HEK293T (cell line): ENCODE measurements around the gene TEDDM1.

Experiments used
- ARNT ChIP-seq: fragments of 450-650 bp; IDR thresholded peaks from 2 replicates; pipeline ENCODE4 v1.6.1; 2017; ENCODE audit warnings: mild to moderate bottlenecking
- BHLHE40 ChIP-seq: fragments of 450-650 bp; IDR thresholded peaks from 2 replicates; pipeline ENCODE4 v1.6.1; 2016; ENCODE audit warnings: mild to moderate bottlenecking, moderate library complexity, borderline replicate concordance
- ELF4 ChIP-seq: fragments of 450-650 bp; IDR thresholded peaks from 2 replicates; pipeline ENCODE4 v1.6.1; 2017; ENCODE audit warnings: antibody characterized with exemption
- HDGF ChIP-seq: fragments of 450-650 bp; IDR thresholded peaks from 2 replicates; pipeline ENCODE4 v1.6.1; 2017; ENCODE audit warnings: antibody characterized with exemption, borderline replicate concordance
- L3MBTL2 ChIP-seq: fragments of 450-650 bp; conservative IDR thresholded peaks from 2 replicates; pipeline ENCODE4 v1.6.1; 2016; ENCODE audit warnings: mild to moderate bottlenecking
- SP1 ChIP-seq: fragments of 450-650 bp; IDR thresholded peaks from 2 replicates; pipeline ENCODE4 v1.6.1; 2017
- SUZ12 ChIP-seq: fragments of 450-650 bp; IDR thresholded peaks from 2 replicates; pipeline ENCODE4 v1.6.1; 2016; ENCODE audit warnings: mild to moderate bottlenecking
- TARDBP ChIP-seq: fragments of 450-650 bp; IDR thresholded peaks from 2 replicates; pipeline ENCODE4 v1.6.1; 2016
- ZNF384 ChIP-seq: fragments of 450-650 bp; IDR thresholded peaks from 2 replicates; pipeline ENCODE4 v1.6.1; 2016
- TF ChIP-seq, protein P1 (sequence below): fragments of 450-650 bp; IDR thresholded peaks from 2 replicates; pipeline ENCODE4 v1.6.1; 2016

DNA sequence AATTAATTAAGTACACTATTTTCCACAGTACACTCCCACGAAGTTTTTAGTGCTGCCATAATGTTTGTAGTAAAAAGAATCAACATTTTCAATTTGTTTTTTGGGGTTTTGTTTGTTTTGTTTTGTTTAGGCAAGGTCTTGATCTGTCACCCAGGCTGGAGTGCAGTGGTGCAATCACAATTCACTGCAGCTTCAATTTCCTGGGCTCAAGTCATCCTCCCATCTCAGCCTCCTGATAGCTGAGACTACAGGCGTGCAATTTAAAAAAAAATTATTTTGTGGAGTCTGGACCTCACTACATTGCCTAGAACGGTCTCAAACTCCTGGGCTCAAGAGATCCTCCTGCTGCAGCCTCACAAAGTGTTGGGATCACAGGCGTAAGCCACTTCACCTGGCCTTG is 20.3 kb downstream of the TEDDM1 start:
- TF ChIP-seq SP1 = no peak
- TF ChIP-seq, protein P1, sequence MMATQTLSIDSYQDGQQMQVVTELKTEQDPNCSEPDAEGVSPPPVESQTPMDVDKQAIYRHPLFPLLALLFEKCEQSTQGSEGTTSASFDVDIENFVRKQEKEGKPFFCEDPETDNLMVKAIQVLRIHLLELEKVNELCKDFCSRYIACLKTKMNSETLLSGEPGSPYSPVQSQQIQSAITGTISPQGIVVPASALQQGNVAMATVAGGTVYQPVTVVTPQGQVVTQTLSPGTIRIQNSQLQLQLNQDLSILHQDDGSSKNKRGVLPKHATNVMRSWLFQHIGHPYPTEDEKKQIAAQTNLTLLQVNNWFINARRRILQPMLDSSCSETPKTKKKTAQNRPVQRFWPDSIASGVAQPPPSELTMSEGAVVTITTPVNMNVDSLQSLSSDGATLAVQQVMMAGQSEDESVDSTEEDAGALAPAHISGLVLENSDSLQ = no peak
- TF ChIP-seq SUZ12 = no peak
- TF ChIP-seq ARNT = no peak
- TF ChIP-seq L3MBTL2 = no peak
- no peak for TF ChIP-seq BHLHE40
- TF ChIP-seq ELF4 = no peak
- TF ChIP-seq ZNF384 = no peak
- TF ChIP-seq TARDBP = no peak
- no peak for TF ChIP-seq HDGF
